Suppressor macrophage treated with lipopolysaccharide for 4 hours (primary cell): ENCODE data around the gene CARD18.

Experiments
- DNase-seq: peaks from one replicate; pipeline ENCODE4 v3.0.0-alpha.2; 2020

Gene CARD18, protein sequence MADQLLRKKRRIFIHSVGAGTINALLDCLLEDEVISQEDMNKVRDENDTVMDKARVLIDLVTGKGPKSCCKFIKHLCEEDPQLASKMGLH

DNA sequence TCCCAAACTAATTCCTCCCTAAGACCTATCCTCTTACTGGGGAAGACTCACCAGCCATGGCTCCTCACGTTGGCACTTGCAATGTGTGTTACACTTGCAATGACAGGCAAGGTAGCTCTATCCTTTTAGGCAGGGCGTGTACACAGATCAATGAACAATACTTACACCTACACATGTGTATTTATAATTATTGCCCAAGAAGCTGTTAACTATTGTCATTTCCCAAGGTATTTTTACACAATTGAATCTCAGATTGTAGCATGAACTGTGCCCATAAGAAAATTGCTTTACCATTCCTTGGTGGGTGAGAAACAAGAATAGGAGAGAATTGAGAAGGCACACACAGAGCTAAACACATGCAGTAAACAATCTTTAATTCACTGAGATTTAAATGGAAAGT, at the start of gene CARD18:
CARD18 (minus strand) TSS at position 101 of the 400 bp plus-strand sequence; CDS start at position 58, 43 bp downstream.
- DNase-seq = no peak

DNA sequence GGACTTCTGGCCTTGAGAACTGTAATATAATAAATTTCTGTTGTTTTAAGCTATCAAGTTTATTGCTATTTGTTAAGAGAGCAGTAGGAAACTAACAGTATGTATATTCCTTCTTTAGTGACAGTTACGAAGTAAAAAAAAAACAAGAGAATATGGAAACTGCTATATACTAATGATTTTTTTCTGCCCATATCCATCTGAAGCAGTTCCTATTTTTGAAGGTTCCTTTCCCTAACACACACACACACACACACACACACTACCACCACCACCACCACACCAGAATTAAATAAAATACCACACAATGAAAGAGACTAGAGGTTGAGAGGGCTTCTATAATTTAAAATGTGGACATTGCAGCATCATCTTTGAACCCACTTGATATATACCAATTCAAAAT, 44.4 kb upstream of the CARD18 start:
- no peak for DNase-seq

DNA sequence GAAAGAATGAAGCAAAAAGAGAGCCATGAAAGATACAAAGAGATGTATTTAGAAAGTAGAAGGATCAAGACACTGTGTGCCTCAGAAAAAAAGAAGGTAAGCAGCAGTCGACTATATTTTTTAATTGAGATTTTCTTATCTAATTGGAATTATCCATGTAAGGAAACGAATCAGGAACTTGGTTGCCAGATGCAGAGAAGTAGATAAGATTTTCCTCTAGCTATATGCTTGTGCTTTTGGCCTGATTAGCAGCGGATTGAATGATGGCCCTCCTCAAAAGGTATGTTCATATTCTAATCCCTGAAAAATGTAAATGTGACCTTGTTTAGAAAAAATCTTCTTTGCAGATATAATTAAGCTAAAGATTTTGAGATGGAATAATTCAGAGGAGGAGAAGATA, 43.9 kb upstream of the CARD18 start:
- no peak for DNase-seq

DNA sequence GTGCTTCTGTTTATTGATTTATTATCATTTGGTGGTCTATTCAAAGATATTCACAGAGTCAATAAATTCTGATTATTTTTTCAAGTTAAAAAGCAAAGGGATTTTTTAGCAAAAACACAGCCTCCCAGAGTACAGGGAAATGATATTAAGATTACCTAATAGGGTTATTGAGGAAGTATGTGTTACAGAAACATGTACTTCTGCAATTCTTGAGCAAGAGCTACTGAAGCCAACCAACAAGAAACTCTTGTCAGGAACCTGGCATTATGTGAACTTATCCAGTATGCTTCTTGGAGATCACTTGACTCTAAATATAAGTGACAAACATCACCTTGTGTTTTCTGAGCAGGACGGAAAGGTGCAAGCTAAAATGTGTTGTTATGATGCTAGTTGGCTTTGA, 42.0 kb upstream of the CARD18 start:
- DNase-seq = peak; percentile 84

DNA sequence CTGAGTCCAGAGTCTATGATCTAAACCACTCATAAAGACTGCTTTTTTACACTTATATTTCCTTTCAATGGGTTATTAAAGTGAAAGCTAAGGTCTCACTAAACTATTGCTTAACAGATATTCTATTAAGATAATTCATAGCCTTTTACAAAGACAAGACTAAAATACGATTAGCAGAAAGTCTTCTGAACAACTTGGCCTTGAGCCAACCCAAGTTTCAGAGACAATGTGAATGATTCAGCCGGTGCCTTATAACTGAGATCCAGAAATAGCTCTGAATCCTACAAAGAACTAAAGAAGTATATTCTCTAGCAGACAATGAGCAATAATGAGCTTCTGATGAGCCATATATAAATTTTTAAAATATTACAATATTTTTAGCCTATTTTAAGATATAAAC, 41.5 kb upstream of the CARD18 start:
- peak; percentile 87 for DNase-seq

DNA sequence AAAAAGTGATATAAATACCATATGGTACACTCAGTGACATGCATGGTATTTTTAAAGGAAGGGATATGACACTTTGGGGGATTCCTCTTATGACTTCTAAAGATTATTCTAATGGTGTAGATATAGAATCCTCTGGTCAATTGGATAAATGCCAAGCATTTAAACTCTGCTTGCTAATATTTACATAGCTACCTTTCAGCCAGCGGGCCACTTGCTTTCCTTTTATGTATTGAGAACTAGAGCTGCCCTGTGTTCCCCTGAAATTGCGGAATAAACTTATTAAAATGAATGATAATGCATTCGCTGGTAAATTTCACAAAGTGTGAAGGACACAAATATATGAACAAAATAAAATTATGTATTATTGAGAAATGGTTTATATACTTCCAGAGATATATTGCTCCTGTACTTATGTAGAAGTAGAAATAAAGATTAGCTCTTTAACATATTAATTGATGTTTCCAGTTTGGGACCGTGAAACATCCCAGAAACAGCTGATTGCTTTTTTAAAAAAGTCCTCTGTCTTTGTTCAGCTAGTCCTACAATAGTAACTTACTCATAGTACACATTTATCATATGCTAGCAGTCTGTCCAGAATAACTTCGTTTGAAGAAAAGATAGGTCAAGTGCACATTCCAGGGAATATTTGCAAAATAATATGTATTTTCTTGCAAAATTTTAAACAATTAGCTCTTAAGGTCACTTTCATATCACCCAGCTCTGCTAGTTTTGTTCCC, 40.1 kb upstream of the CARD18 start:
- no peak for DNase-seq

DNA sequence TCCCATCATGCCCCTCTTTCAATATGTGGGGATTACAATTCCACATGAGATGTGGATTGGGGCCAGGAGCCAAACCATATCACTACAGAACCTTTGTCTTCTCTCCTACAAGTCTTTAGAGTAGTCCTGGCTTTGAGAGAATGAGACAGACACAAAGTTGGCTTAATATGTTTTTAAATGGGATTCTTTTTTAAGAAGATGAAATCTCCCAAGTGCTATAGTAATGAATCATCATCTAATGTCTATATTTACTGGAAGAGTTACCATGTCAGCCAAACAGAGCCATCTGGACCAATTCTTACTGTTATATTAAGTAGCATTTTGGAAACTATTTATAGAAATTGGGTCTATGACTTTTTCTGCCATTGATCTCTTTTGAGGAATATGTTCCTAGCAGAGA, 38.1 kb upstream of the CARD18 start:
- no peak for DNase-seq

DNA sequence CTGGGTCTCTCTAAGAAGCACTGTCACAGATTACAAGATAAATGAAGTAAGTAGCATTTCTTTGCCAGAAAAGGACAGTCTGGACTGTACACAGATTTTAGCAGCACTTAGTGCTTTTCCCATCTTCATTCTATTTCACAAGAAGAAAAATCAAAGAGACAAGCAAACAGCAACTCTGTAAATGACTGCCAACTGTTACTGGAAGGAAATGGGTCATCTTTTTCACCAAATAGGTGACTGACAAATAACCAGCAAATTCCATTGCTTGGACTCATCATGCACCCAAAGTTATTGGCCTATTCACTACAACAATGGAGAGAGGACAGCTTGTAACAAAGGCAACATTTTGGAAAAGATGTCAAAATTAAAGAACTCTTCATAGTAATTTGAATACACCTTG, 28.9 kb upstream of the CARD18 start:
- DNase-seq = no peak

DNA sequence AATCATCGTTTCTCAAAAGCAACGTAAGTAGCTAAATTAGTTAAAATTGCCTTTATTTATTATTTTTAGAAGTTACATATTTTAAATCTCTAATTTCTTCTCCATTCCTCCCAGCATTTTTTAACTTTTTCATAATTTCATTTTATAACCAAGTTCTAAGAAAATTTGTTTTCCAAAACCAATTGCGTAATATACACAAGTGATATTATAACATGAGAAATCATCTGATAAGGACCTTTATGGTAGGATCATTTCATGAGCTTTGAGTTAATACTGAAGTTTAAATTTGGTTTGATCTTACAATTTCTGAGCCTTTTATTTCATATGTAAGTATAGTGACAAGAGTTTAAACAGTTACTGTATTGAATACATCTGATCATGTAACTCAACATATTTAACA, 27.7 kb upstream of the CARD18 start:
- no peak for DNase-seq

DNA sequence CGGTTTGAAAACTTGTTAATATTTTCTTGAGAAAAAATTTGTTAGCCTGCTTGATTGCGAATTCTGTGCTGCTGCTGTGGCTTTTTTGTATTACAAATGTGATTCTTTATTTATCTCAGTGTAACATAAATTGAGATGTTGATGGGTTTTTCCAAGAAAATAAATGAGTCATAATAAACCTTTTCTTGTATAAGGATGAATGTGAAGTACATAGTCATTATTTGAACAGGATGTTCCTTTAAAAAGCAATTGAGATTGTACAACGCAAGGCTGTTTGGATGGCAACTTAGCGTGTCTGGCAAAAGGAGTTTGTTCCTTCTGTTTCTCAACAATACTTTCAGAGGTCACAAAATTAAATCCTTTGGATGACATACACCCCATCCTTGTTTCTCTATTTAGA, 24.6 kb upstream of the CARD18 start:
- peak; percentile 40 for DNase-seq

DNA sequence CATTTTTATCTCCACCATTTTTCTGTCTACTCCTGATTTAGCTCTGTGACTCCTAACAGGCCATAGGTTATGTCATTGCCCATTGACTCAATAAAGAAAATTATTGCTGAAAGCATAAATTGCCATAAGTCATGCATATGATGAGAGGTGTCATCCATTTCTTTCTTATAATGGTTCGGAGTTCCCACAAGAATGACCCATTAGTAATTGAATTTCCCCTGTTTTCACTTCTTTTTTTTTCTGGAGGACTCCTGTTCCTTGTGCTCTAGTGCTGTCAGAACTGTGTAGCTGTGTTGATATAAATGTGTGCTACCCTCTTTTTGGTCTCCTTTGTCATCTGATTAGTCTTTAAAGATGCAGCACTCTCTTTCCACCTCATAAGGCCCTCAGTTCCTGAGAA, 22.9 kb upstream of the CARD18 start:
- DNase-seq = peak; percentile 84

DNA sequence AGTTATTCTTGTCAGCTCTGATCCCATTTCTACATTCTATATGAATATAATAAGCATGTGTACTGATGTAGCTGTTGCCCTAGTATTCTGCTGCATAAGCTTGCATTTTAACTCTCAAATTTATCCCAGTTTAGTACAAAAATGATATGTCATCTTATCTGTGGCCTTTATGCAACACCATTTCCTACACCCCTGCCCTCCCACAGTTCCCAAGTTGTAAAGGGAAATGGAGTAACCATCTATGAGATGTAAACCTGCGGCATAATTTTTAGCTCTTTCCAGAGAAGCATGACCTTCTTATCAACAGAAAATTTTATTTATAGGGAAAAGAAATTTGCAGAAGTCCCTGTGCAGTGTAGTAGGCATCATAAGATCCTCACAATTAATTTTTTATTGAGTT, 18.9 kb upstream of the CARD18 start:
- DNase-seq = peak; percentile 47

DNA sequence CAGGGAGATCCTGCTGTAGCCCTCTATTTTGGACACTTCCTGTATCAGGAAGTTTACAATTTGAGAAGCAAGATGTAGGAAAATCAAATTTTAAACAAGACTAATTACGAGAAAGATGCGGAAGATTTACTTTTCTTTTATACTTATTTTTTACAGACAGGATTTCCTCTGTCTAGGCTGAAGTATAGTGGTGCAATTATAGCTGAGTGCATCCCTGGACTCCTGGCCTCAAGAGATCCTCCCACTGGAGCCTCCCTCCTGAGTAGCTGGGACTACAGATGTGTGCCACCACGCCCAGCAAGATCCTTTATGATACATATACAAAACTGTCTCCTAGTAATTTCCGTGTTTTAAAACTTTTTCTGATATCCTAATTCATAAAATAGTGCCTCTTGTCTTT, 17.2 kb upstream of the CARD18 start:
- DNase-seq = no peak

DNA sequence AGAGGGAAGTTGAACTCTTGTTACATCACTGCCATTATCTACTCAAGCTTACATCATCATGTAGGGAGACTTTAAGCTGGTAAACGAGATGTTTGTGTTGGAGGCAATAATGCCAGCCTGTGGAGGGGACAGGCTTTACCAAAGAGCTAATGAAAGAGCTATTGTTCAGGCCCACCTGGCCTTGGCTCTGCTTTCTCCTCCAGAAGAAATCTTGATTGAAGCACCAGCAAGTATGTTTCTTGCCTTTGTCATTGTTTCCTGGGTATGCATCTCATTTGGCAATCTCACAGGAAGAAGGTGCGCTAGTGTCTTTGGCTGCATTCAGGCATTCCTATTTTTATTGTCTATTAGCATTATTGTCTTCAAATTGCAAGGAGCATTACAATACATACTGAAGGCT, 16.7 kb upstream of the CARD18 start:
- DNase-seq = no peak

DNA sequence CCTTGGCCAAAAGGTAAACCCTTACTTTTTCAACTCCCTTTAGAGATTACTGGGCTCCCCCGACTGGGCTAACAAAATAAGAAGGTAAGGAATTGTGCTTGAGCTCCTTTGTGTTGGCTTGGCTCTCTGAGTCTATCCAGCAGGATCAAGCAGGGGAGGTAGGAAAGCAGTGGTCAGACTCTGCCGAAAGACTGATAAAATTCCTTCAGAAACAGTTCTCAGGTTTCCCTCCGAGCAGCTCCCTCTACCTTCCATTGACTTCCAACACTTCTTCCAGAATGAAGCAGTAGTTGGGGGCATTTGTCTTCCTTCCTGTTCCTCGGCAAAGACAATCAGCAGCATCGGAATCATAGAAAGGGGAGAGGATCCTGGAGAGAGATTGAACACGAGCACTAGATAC, 16.1 kb upstream of the CARD18 start:
- DNase-seq = no peak

DNA sequence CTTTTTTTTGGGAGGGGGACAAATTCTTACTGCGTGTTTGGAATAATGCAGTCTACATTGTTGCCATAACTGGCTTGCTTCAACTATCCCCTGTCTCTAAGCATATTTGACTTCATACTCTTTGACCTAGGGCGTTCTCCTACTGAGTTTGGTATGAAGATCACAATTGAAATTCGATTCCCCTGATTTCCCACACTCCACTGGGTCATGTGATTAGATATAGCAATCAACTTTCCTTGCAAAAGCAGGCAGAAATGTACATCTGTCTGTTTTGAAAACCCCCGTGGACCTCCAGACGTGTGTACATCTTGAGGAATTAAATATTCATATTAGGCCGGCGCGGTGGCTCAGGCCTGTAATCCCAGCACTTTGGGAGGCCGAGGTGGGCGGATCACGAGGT, 13.8 kb upstream of the CARD18 start:
- DNase-seq = no peak

DNA sequence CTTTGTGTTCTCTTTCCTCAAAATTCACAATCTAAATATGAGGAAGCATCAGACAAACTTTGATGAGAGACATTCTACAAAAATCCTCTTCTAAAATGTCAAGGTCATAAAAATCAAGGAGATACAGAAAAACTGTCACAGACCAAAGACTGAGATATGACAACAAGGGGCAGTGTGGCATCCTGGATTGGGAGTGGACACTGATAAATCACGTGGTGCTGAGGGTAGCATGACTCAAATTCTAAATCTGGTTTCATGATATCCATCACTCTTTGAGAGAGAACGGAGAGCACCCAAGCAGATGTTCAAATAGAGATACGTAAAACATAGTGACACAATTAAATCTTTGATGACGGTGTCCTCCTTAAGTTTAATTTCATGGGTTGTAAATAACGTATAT, 13.0 kb upstream of the CARD18 start:
- DNase-seq = peak; percentile 27

DNA sequence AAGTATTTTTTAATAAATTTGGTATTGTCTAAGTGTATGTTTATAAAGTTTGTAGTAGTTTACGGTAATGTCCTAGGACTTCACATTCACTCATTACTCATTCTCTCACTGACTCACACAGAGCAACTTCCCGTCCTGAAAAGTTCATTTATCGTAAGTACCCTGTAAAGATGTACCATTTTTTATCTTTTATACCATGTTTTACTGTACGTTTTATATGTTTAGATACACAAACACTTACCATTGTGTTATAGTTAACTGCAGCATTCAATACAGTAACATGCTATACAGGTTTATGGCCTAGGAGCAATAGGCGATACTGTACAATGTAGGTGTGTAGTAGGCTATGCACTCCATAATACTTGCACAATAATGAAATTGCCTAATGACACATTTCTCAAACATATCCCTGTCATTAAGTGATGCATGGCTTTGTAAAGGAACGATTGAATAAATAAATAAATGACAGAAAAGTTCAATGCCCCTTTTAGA, 12.5 kb upstream of the CARD18 start:
- DNase-seq = peak; percentile 62

DNA sequence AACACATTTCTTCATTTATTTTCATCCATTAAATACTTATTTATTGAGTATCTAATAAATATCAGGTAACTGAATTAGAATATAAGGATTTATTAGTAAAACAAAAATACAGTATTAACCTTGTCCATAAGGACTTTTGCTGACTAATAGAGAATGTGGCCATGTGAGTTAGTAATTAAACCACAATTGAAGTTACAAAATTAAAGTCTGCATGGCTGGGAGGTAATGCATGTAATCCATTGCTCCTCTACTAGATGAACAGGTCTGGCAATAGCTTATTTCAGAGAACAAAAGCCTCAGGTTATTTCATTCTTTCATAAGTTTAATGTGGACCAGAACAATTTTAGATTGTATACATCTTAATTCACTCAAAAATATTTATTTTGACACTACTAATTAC, 9.9 kb upstream of the CARD18 start:
- no peak for DNase-seq

DNA sequence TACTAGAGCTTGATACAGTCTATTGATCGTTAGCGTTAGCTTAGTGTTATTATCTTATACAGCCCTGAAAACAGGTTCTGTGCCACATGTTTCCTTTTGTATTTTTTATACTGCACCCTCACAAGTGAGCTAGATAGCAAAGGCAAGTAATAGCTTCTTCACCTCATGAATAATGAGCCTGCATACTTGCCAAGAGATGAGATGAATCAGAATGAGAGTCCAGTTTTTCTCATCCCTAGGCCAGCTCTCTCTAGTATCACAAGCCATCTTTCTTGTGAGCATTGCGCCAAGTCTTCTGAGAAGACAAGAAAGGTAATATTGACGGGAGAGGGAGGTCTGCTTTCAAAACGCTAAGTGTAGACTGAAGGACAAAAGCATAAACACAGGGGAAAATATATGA, 8.7 kb upstream of the CARD18 start:
- no peak for DNase-seq

DNA sequence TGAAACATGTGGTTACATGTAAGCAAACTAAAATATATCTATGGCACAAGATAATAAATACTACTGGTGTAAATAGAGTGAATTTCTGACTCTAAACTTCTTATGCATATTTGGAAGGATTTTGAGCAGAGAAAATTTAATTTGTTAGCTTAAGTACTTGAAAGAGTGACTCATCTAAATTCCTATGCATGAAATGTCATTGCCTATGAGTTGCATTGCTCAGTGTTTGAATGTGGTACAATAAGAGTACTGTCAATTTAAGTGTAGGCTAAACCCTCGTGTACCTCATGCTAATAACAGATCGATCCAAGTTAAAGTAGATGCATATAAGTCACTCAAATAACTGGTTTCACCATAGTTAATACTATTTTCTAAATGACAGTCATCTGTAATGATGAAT, 5.3 kb upstream of the CARD18 start:
- no peak for DNase-seq

DNA sequence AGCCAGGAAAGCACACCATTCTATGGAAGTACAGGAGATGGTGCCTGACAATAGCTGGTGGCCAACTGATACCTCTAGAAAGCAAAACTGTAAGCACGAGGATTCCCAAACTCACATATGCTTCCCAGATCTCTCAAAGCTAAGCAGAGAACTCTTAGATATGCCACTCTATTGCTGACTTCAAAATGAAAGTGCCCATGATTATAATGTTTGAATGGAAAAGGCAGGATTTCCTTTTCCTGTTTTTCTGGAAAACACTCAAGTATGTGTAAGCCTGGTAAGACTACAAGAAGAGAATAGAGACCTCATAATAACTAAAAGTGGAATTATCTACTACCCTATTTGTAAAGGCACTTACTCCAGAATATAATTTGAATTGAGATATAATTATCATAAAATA, 2.6 kb upstream of the CARD18 start:
- no peak for DNase-seq

DNA sequence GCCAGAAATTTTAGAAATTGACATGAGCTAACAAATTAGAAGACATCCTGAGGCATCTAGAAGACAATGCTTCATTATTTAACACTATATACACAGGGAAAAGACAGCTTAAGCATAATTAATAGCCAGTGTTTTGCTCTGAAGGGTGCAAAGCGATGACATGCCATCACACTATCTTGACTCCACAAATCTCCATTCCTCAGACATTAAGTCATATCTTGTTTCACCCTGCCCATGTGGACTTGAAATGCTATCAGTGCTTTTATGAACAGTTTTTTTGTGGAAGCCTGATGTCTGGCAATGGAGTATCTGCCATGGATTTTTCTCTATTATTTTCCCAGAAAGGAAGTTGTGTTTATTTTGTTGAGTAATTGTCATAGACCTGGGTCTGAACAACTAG, 2.3 kb downstream of the CARD18 start:
- no peak for DNase-seq

DNA sequence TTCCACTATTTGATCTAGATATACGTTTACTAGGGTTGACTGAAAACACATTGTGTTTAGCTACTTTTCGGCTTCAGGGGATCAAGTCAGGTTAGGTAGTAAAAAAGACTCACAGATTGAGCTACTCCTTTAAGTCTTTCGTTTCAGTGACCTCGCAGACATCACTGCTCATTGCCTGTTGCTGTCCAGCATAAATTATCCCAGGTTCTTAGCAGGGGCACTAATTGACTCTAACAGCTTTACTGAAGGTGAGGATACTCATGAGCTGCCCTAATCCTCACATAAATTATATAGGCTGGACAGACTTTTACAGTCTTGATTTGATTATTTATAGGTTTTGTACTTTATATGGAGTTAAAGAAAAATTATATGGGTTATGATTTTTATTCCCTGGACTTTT, 3.7 kb downstream of the CARD18 start:
- DNase-seq = no peak
